WTC11 (cell line): ENCODE data around the gene ABHD18. TPM values are rescaled to one million over a fixed set of nuclear protein-coding genes. Genes with fewer than 3 reads are reported as not detected.

Source experiments
- CBFB ChIP-seq: sonication (generic); formaldehyde crosslinking; IDR thresholded peaks from 2 replicates; pipeline ENCODE4 v1.8.1; 2022; ENCODE audit warnings: mild to moderate bottlenecking, low read depth, missing genetic modification reagents
- ELF4 ChIP-seq: sonication (generic); formaldehyde crosslinking; IDR thresholded peaks from 2 replicates; pipeline ENCODE4 v1.8.1; 2022; ENCODE audit warnings: low read depth, mild to moderate bottlenecking, moderate library complexity, missing genetic modification reagents
- ETV6 ChIP-seq: sonication (generic); formaldehyde crosslinking; IDR thresholded peaks from 2 replicates; pipeline ENCODE4 v1.8.1; 2022; ENCODE audit warnings: mild to moderate bottlenecking, missing genetic modification reagents
- FOXJ3 ChIP-seq: sonication (generic); formaldehyde crosslinking; IDR thresholded peaks from 2 replicates; pipeline ENCODE4 v1.9.0; 2021; ENCODE audit warnings: missing genetic modification reagents, mild to moderate bottlenecking, borderline replicate concordance
- FOXK1 ChIP-seq: sonication (generic); formaldehyde crosslinking; IDR thresholded peaks from 2 replicates; pipeline ENCODE4 v1.8.0; 2022; ENCODE audit warnings: mild to moderate bottlenecking, moderate library complexity, missing genetic modification reagents
- FOXP1 ChIP-seq: sonication (generic); formaldehyde crosslinking; IDR thresholded peaks from 2 replicates; pipeline ENCODE4 v1.8.0; 2022; ENCODE audit warnings: missing genetic modification reagents, mild to moderate bottlenecking, moderate library complexity, borderline replicate concordance
- GTF2I ChIP-seq: fragments of 250-450 bp; sonication (Bioruptor Pico); conservative IDR thresholded peaks from 2 replicates; pipeline ENCODE4 v1.4.0; 2021; ENCODE audit warnings: mild to moderate bottlenecking
- HMGA2 ChIP-seq: fragments of 250-450 bp; sonication (Bioruptor Pico); IDR thresholded peaks from 2 replicates; pipeline ENCODE4 v1.4.0; 2021; ENCODE audit warnings: mild to moderate bottlenecking, moderate library complexity
- NR1H2 ChIP-seq: sonication (generic); formaldehyde crosslinking; IDR thresholded peaks from 2 replicates; pipeline ENCODE4 v1.9.0; 2021; ENCODE audit warnings: mild to moderate bottlenecking, moderate library complexity, missing genetic modification reagents
- NR2C2 ChIP-seq: sonication (generic); formaldehyde crosslinking; IDR thresholded peaks from 2 replicates; pipeline ENCODE4 v1.8.0; 2022; ENCODE audit warnings: mild to moderate bottlenecking, missing genetic modification reagents
- NR3C1 ChIP-seq: sonication (generic); formaldehyde crosslinking; conservative IDR thresholded peaks from 2 replicates; pipeline ENCODE4 v1.8.1; 2023; ENCODE audit warnings: low read depth, mild to moderate bottlenecking, missing genetic modification reagents
- RELA ChIP-seq: sonication (generic); formaldehyde crosslinking; IDR thresholded peaks from 2 replicates; pipeline ENCODE4 v1.8.1; 2022; ENCODE audit warnings: missing genetic modification reagents, mild to moderate bottlenecking, borderline replicate concordance
- RORB ChIP-seq: fragments of 250-450 bp; sonication (Bioruptor Pico); IDR thresholded peaks from 2 replicates; pipeline ENCODE4 v1.9.0; 2021; ENCODE audit warnings: mild to moderate bottlenecking
- SMAD4 ChIP-seq: sonication (generic); formaldehyde crosslinking; IDR thresholded peaks from 2 replicates; pipeline ENCODE4 v1.8.0; 2022; ENCODE audit warnings: mild to moderate bottlenecking, missing genetic modification reagents
- SOX15 ChIP-seq: fragments of 250-450 bp; sonication (Bioruptor Pico); IDR thresholded peaks from 2 replicates; pipeline ENCODE4 v1.9.0; 2021; ENCODE audit warnings: mild to moderate bottlenecking
- TEAD1 ChIP-seq: sonication (generic); formaldehyde crosslinking; IDR thresholded peaks from 2 replicates; pipeline ENCODE4 v1.8.0; 2022; ENCODE audit warnings: mild to moderate bottlenecking, missing genetic modification reagents
- TEAD4 ChIP-seq: sonication (generic); formaldehyde crosslinking; IDR thresholded peaks from 2 replicates; pipeline ENCODE4 v1.8.0; 2022; ENCODE audit warnings: mild to moderate bottlenecking, missing genetic modification reagents
- ZNF138 ChIP-seq: sonication (generic); formaldehyde crosslinking; conservative IDR thresholded peaks from 2 replicates; pipeline ENCODE4 v1.8.1; 2022; ENCODE audit warnings: mild to moderate bottlenecking, moderate library complexity, missing genetic modification reagents
- ZNF263 ChIP-seq: sonication (generic); formaldehyde crosslinking; IDR thresholded peaks from 2 replicates; pipeline ENCODE4 v1.8.1; 2022; ENCODE audit warnings: low read depth, mild to moderate bottlenecking, moderate library complexity, missing genetic modification reagents
- ZNF317 ChIP-seq: sonication (generic); formaldehyde crosslinking; IDR thresholded peaks from 2 replicates; pipeline ENCODE4 v1.8.1; 2023; ENCODE audit warnings: low read depth, mild to moderate bottlenecking, moderate library complexity, missing genetic modification reagents, borderline replicate concordance
- total RNA-seq: library from RNA; stranded (reverse); gene quantifications from 3 replicates; pipeline ENCODE4 v1.2.3, GENCODE V29; 2021
- TF ChIP-seq, protein P1 (sequence below): fragments of 250-450 bp; sonication (Bioruptor Pico); IDR thresholded peaks from 2 replicates; pipeline ENCODE4 v1.8.0; 2021; ENCODE audit warnings: mild to moderate bottlenecking
- TF ChIP-seq, protein P2 (sequence below): sonication (generic); formaldehyde crosslinking; IDR thresholded peaks from 2 replicates; pipeline ENCODE4 v1.8.0; 2023; ENCODE audit warnings: mild to moderate bottlenecking, missing genetic modification reagents
- TF ChIP-seq, protein P3 (sequence below): sonication (generic); formaldehyde crosslinking; conservative IDR thresholded peaks from 2 replicates; pipeline ENCODE4 v1.8.1; 2023; ENCODE audit warnings: mild to moderate bottlenecking, low read depth, missing genetic modification reagents, moderate library complexity
- TF ChIP-seq, protein P4 (sequence below): sonication (generic); formaldehyde crosslinking; IDR thresholded peaks from 2 replicates; pipeline ENCODE4 v1.8.1; 2023; ENCODE audit warnings: mild to moderate bottlenecking, missing genetic modification reagents
- TF ChIP-seq, protein P5 (sequence below): sonication (generic); formaldehyde crosslinking; IDR thresholded peaks from 2 replicates; pipeline ENCODE4 v1.8.0; 2022; ENCODE audit warnings: mild to moderate bottlenecking, missing genetic modification reagents
- TF ChIP-seq, protein P6 (sequence below): fragments of 250-450 bp; sonication (Bioruptor Pico); IDR thresholded peaks from 2 replicates; pipeline ENCODE4 v1.9.0; 2021; ENCODE audit warnings: moderate library complexity, mild to moderate bottlenecking, inconsistent platforms, borderline replicate concordance
- TF ChIP-seq, protein P7 (sequence below): fragments of 200-600 bp; IDR thresholded peaks from 2 replicates; pipeline ENCODE4 v1.8.0; 2022; ENCODE audit warnings: antibody characterized with exemption

The ABHD18 gene
- total RNA-seq, 1 experiment from 2014 or later, result 15.9 TPM

DNA sequence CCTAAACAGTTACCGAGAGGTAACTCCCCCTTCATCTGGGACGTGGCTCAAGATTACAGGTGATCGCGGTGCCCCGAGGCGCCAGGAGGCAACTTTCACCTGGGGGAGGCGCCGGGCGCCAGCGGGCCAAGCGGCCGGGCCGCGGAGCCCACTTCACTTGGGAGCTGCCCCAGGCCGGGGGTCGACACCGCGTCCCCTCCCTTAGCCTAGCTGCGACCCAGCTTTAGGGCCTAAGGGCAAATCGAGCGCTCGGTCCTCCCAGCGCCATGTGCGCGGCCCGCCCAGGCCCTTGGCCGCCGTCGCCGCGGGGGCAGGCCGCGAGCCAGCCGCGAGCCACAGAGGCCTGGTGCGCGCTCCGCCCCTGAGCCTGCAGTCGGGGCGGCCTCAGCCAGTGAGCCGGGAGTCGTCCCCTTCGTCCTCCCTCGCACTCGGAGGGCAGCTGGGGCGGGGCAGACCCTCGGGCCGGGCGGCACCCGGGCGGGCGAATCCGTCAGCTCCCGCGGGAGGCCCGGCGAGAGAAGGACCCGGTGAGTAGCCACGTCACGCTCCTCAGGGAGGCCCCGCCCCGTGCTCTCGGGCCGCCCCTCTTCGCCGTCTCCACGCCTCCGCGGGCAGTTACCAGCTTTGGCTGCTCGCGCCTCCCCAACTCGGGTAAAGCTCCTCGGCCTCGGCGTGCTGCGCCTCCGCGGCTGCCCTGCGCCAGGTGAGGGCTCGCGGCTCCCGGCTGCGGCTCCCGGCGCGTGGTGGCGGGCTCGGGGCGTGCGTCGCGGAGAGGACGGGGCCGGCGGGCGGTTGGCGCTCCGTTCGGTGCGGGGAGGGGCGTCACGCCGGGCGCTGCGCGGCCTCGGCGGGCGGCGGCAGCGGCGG is 95.7 kb downstream of the ABHD18 start, which contains the start of gene LARP1B (continued):
- no peak for TF ChIP-seq FOXJ3 (CRISPR knock-in tag)
- TF ChIP-seq, protein P1, sequence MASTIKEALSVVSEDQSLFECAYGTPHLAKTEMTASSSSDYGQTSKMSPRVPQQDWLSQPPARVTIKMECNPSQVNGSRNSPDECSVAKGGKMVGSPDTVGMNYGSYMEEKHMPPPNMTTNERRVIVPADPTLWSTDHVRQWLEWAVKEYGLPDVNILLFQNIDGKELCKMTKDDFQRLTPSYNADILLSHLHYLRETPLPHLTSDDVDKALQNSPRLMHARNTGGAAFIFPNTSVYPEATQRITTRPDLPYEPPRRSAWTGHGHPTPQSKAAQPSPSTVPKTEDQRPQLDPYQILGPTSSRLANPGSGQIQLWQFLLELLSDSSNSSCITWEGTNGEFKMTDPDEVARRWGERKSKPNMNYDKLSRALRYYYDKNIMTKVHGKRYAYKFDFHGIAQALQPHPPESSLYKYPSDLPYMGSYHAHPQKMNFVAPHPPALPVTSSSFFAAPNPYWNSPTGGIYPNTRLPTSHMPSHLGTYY, result peak; percentile 30; the same call in 1 of the 2 replicates
- TF ChIP-seq CBFB (CRISPR knock-in tag), result no peak
- no peak for TF ChIP-seq ZNF138 (CRISPR knock-in tag)
- TF ChIP-seq, protein P2, sequence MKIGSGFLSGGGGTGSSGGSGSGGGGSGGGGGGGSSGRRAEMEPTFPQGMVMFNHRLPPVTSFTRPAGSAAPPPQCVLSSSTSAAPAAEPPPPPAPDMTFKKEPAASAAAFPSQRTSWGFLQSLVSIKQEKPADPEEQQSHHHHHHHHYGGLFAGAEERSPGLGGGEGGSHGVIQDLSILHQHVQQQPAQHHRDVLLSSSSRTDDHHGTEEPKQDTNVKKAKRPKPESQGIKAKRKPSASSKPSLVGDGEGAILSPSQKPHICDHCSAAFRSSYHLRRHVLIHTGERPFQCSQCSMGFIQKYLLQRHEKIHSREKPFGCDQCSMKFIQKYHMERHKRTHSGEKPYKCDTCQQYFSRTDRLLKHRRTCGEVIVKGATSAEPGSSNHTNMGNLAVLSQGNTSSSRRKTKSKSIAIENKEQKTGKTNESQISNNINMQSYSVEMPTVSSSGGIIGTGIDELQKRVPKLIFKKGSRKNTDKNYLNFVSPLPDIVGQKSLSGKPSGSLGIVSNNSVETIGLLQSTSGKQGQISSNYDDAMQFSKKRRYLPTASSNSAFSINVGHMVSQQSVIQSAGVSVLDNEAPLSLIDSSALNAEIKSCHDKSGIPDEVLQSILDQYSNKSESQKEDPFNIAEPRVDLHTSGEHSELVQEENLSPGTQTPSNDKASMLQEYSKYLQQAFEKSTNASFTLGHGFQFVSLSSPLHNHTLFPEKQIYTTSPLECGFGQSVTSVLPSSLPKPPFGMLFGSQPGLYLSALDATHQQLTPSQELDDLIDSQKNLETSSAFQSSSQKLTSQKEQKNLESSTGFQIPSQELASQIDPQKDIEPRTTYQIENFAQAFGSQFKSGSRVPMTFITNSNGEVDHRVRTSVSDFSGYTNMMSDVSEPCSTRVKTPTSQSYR (CRISPR knock-in tag), result no peak
- TF ChIP-seq, protein P3, sequence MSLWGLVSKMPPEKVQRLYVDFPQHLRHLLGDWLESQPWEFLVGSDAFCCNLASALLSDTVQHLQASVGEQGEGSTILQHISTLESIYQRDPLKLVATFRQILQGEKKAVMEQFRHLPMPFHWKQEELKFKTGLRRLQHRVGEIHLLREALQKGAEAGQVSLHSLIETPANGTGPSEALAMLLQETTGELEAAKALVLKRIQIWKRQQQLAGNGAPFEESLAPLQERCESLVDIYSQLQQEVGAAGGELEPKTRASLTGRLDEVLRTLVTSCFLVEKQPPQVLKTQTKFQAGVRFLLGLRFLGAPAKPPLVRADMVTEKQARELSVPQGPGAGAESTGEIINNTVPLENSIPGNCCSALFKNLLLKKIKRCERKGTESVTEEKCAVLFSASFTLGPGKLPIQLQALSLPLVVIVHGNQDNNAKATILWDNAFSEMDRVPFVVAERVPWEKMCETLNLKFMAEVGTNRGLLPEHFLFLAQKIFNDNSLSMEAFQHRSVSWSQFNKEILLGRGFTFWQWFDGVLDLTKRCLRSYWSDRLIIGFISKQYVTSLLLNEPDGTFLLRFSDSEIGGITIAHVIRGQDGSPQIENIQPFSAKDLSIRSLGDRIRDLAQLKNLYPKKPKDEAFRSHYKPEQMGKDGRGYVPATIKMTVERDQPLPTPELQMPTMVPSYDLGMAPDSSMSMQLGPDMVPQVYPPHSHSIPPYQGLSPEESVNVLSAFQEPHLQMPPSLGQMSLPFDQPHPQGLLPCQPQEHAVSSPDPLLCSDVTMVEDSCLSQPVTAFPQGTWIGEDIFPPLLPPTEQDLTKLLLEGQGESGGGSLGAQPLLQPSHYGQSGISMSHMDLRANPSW (CRISPR knock-in tag), result no peak
- no peak for TF ChIP-seq GTF2I
- TF ChIP-seq, protein P4, sequence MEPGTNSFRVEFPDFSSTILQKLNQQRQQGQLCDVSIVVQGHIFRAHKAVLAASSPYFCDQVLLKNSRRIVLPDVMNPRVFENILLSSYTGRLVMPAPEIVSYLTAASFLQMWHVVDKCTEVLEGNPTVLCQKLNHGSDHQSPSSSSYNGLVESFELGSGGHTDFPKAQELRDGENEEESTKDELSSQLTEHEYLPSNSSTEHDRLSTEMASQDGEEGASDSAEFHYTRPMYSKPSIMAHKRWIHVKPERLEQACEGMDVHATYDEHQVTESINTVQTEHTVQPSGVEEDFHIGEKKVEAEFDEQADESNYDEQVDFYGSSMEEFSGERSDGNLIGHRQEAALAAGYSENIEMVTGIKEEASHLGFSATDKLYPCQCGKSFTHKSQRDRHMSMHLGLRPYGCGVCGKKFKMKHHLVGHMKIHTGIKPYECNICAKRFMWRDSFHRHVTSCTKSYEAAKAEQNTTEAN (CRISPR knock-in tag), result no peak
- TF ChIP-seq TEAD1, result peak; percentile 38
- peak; percentile 77 for TF ChIP-seq ETV6 (CRISPR knock-in tag)
- TF ChIP-seq NR1H2 (CRISPR knock-in tag), result no peak
- TF ChIP-seq, protein P5, sequence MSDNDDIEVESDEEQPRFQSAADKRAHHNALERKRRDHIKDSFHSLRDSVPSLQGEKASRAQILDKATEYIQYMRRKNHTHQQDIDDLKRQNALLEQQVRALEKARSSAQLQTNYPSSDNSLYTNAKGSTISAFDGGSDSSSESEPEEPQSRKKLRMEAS (CRISPR knock-in tag), result peak; percentile 69; the same call in 1 of the 2 replicates
- peak; percentile 100 for TF ChIP-seq ZNF263
- TF ChIP-seq, protein P6, sequence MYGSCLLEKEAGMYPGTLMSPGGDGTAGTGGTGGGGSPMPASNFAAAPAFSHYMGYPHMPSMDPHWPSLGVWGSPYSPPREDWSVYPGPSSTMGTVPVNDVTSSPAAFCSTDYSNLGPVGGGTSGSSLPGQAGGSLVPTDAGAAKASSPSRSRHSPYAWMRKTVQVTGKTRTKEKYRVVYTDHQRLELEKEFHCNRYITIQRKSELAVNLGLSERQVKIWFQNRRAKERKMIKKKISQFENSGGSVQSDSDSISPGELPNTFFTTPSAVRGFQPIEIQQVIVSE, result no peak
- TF ChIP-seq RELA (CRISPR knock-in tag), result peak; percentile 37; the same call in 1 of the 2 replicates
- TF ChIP-seq FOXP1 (CRISPR knock-in tag), result peak; percentile 85; the same call in 1 of the 2 replicates
- TF ChIP-seq SMAD4 (CRISPR knock-in tag), result no peak
- peak; percentile 27; the same call in 1 of the 2 replicates for TF ChIP-seq NR2C2 (CRISPR knock-in tag)
- no peak for TF ChIP-seq NR3C1 (CRISPR knock-in tag)
- TF ChIP-seq ELF4 (CRISPR knock-in tag), result peak; percentile 81; the same call in 1 of the 2 replicates
- TF ChIP-seq TEAD4 (CRISPR knock-in tag), result no peak; the same call in 1 of the 2 replicates
- peak; percentile 73; the same call in 1 of the 2 replicates for TF ChIP-seq FOXK1 (CRISPR knock-in tag)
- TF ChIP-seq ZNF317 (CRISPR knock-in tag), result no peak; the same call in 1 of the 2 replicates
- TF ChIP-seq RORB (CRISPR knock-in tag), result no peak
- TF ChIP-seq, protein P7, sequence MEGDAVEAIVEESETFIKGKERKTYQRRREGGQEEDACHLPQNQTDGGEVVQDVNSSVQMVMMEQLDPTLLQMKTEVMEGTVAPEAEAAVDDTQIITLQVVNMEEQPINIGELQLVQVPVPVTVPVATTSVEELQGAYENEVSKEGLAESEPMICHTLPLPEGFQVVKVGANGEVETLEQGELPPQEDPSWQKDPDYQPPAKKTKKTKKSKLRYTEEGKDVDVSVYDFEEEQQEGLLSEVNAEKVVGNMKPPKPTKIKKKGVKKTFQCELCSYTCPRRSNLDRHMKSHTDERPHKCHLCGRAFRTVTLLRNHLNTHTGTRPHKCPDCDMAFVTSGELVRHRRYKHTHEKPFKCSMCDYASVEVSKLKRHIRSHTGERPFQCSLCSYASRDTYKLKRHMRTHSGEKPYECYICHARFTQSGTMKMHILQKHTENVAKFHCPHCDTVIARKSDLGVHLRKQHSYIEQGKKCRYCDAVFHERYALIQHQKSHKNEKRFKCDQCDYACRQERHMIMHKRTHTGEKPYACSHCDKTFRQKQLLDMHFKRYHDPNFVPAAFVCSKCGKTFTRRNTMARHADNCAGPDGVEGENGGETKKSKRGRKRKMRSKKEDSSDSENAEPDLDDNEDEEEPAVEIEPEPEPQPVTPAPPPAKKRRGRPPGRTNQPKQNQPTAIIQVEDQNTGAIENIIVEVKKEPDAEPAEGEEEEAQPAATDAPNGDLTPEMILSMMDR, result no peak
- no peak for TF ChIP-seq SOX15
- no peak for TF ChIP-seq HMGA2 (CRISPR knock-in tag)
